GM12878 (cell line): Measurements from ENCODE around the gene MBOAT2. TPM values are rescaled to one million over a fixed set of nuclear protein-coding genes. Genes with fewer than 3 reads are reported as not detected.
"Not testable (repeated sequence)": the region's sequence is repeated elsewhere in the genome, so short reads cannot be mapped to it uniquely, and the experiment has no call there.

Experiments
- ATAC-seq: fragments of 200-7000 bp; cut with Tn5 transposase; 3 replicates; pipeline ENCODE4 v1.9.1; 2020; ENCODE audit warnings: mild to moderate bottlenecking, moderate library complexity
- BruUV-seq: library from RNA; stranded (reverse); fragments of 400-500 nt; replicated peaks from 2 replicates; lab custom pipeline; 2021; lab: Mats Ljungman, UMichigan
- CTCF ChIA-PET: fragments of 300-600 bp; sonication (Branson Sonifier 250); formaldehyde crosslinking; extraction: SDS; loops from one replicate; lab custom pipeline; 2021; ENCODE audit warnings: inconsistent platforms; lab: Yijun Ruan, JAX
- POLR2A ChIA-PET: fragments of 350-600 bp; formaldehyde crosslinking; extraction: SDS; loops from one replicate; lab custom pipeline; 2021; ENCODE audit warnings: inconsistent platforms; lab: Charles Lee
- RAD21 ChIA-PET: fragments of 300-600 bp; sonication (Branson Sonifier 250); formaldehyde crosslinking; loops from one replicate; lab custom pipeline; 2023; ENCODE audit warnings: antibody characterized with exemption; ENCODE audit not compliant: unreplicated experiment; lab: Charles Lee
- SMC1A ChIA-PET: fragments of 300-600 bp; sonication (Branson Sonifier 250); formaldehyde crosslinking; loops from one replicate; lab custom pipeline; 2023; ENCODE audit not compliant: unreplicated experiment, uncharacterized antibody; lab: Charles Lee
- DNase-seq: peaks from one replicate; pipeline ENCODE4 v3.0.0-alpha.2; 2011; ENCODE audit warnings: low read depth, low spot score
- FAIRE-seq: peaks from 3 replicates; lab custom pipeline; 2011; peaks lifted over from hg19 to GRCh38; lab: Jason Lieb, UNC
- H2AFZ ChIP-seq: 2 replicates; pipeline ENCODE4 v1.6.0; 2011; ENCODE audit warnings: low read depth, low read length, control low read depth; ENCODE audit not compliant: control insufficient read depth
- H3K27ac ChIP-seq: 2 replicates; pipeline ENCODE4 v1.5.1; 2011; ENCODE audit warnings: control low read depth; ENCODE audit not compliant: control insufficient read depth, insufficient read depth
- H3K27me3 ChIP-seq, 2 experiments: replicated peaks in 1 of 2; 2 replicates each; pipeline versions ENCODE4 v1.6.0 to v1.6.1; 2011; ENCODE audit warnings: low read length in 1 of 2; ENCODE audit not compliant: control insufficient read depth in 2 of 2, insufficient read depth in 2 of 2
- H3K36me3 ChIP-seq, 2 experiments: 2 replicates each; pipeline ENCODE4 v1.5.1; 2011; ENCODE audit warnings: low read length in 1 of 2; ENCODE audit not compliant: control insufficient read depth in 2 of 2, insufficient read depth in 2 of 2
- H3K4me1 ChIP-seq: 2 replicates; pipeline ENCODE4 v1.6.1; 2011; ENCODE audit warnings: mild to moderate bottlenecking, low read length, moderate library complexity, mixed read lengths; ENCODE audit not compliant: control insufficient read depth, insufficient read depth
- H3K4me2 ChIP-seq: 2 replicates; pipeline ENCODE4 v1.6.0; 2011; ENCODE audit warnings: control low read depth; ENCODE audit not compliant: control insufficient read depth, insufficient read depth
- H3K4me3 ChIP-seq: fragments of 200-600 bp; sonication (generic); 2 replicates; pipeline ENCODE4 v1.5.1; 2016
- H3K79me2 ChIP-seq: 2 replicates; pipeline ENCODE4 v1.6.0; 2011; ENCODE audit warnings: low read length; ENCODE audit not compliant: control insufficient read depth, insufficient read depth
- H3K9ac ChIP-seq: 2 replicates; pipeline ENCODE4 v1.8.0; 2011; ENCODE audit warnings: low read length, control low read depth, mixed read lengths; ENCODE audit not compliant: control insufficient read depth, insufficient read depth
- H3K9me3 ChIP-seq: replicated peaks from 3 replicates; pipeline ENCODE4 v1.5.1; 2011; ENCODE audit warnings: mild to moderate bottlenecking, low read length; ENCODE audit not compliant: control insufficient read depth, insufficient read depth
- H4K20me1 ChIP-seq: 2 replicates; pipeline ENCODE4 v1.6.0; 2011; ENCODE audit not compliant: control insufficient read depth, insufficient read depth
- MTA2 ChIP-seq: fragments of 450-650 bp; IDR thresholded peaks from 2 replicates; pipeline ENCODE4 v1.6.1; 2016; ENCODE audit warnings: low read depth, mild to moderate bottlenecking, moderate library complexity
- MXI1 ChIP-seq: fragments of 150-350 bp; IDR thresholded peaks from 2 replicates; pipeline ENCODE4 v1.6.1; 2011; ENCODE audit warnings: low read depth, mild to moderate bottlenecking, inconsistent platforms, low read length, improper control_type of control experiment
- NR2C2 ChIP-seq: IDR thresholded peaks from 2 replicates; pipeline ENCODE4 v1.6.1; 2011; ENCODE audit warnings: borderline replicate concordance, low read depth; ENCODE audit not compliant: control insufficient read depth, insufficient read length
- POLR2A ChIP-seq: IDR thresholded peaks from 2 replicates; pipeline ENCODE4 v1.6.1; 2011; ENCODE audit warnings: low read depth, mild to moderate bottlenecking, low read length
- REST ChIP-seq: IDR thresholded peaks from 2 replicates; pipeline ENCODE4 v1.6.1; 2012; ENCODE audit warnings: mild to moderate bottlenecking, low read depth, low read length
- SPI1 ChIP-seq: IDR thresholded peaks from 2 replicates; pipeline ENCODE4 v1.6.1; 2011; ENCODE audit warnings: low read depth, mild to moderate bottlenecking, low read length, moderate library complexity, borderline replicate concordance; ENCODE audit not compliant: insufficient read depth
- ZNF622 ChIP-seq: fragments of 450-650 bp; IDR thresholded peaks from 2 replicates; pipeline ENCODE4 v1.6.1; 2017; ENCODE audit warnings: mild to moderate bottlenecking, inconsistent platforms
- WGBS: methylation state at CpG from one replicate; pipeline ENCODE4 v1.1.6; 2016; ENCODE audit warnings: low lambda C conversion rate; ENCODE audit not compliant: insufficient replicate concordance, insufficient coverage; ENCODE audit errors: missing lambda C conversion rate; 5-methylcytosine and 5-hydroxymethylcytosine counted together
- in situ Hi-C: fragments of 300-500 bp; cut with MboI; formaldehyde crosslinking; loops from 9 replicates; pipeline ENCODE4 v1.14.3; 2018; ENCODE audit warnings: mixed read lengths
- intact Hi-C: fragments of 100-400 bp; cut with micrococcal nuclease; formaldehyde crosslinking; loops from one replicate; pipeline ENCODE4 v1.14.2; 2022; ENCODE audit not compliant: unreplicated experiment
- polyA plus RNA-seq, 11 experiments: library from polyadenylated mRNA; depleted of rRNA in 4 of 11; unstranded in 6 of 11; stranded (reverse) in 5 of 11; fragments of >200 nt; fragmentation: Nextera tagmentation in 4 of 11; fragmentation: Illumina TruSeq in 1 of 11; extraction: Ambion mirVana in 4 of 11; extraction: Trizol in 1 of 11; gene quantifications; 1 replicate in 1 of 11; 2 replicates in 10 of 11; pipeline versions ENCODE4 v1.2.1 to v1.2.3, GENCODE V29; 2011 to 2016; ENCODE audit warnings: inconsistent platforms in 2 of 11, missing spikeins in 2 of 11, low read depth in 1 of 11
- total RNA-seq, 4 experiments: library from RNA; depleted of rRNA in 3 of 4; stranded (reverse); fragments of >200 nt in 3 of 4; fragmentation: Illumina TruSeq in 1 of 4; extraction: Trizol in 1 of 4; gene quantifications; 2 replicates each; pipeline versions ENCODE4 v1.2.1 to v1.2.3, GENCODE V29; 2013 to 2021

Gene MBOAT2
- total and polyA plus RNA-seq, 10 of the 15 experiments (the other 5 are each of a cell fraction or from before 2014, with no cell fraction given) = 0.08 to 40.6 (median 1.8) TPM

GRCh38 chr2:9045595-9045994 lies 42.1 kb upstream of the MBOAT2 start (continued):
- TF ChIP-seq MTA2 (no peak), NR2C2 (no peak), POLR2A (no peak)
- TF ChIP-seq, all 136 proteins: peak for 0

GRCh38 chr2:9043491-9043890 lies 40.0 kb upstream of the MBOAT2 start:
- H3K4me2 ChIP-seq, H3K27me3 ChIP-seq, H3K4me1 ChIP-seq, BruUV-seq, H3K4me3 ChIP-seq, DNase-seq, CTCF ChIA-PET, ATAC-seq, intact Hi-C loops, H3K79me2 ChIP-seq, H2AFZ ChIP-seq, POLR2A ChIA-PET, RAD21 ChIA-PET, H3K9ac ChIP-seq, H3K9me3 ChIP-seq, SMC1A ChIA-PET, H3K36me3 ChIP-seq, in situ Hi-C loops, FAIRE-seq, H3K27ac ChIP-seq, H4K20me1 ChIP-seq: not testable (repeated sequence)
- WGBS = 21% methylated on average over 1 of the region's 2 CpGs

- no peaks in the 10 kb centered on the region for H3K4me1 ChIP-seq
- RAD21 ChIA-PET = no interaction called here
- DNase-seq = no peak
- SMC1A ChIA-PET = no interaction called here
- TF ChIP-seq MXI1 = no peak
- no peak for TF ChIP-seq ZNF622
- TF ChIP-seq REST = no peak
- peak; percentile 24; the same call in 1 of the 2 replicates for TF ChIP-seq SPI1
- TF ChIP-seq, all 136 proteins: peak for 1
- ChIA-PET CTCF (no interaction called here), POLR2A (no interaction called here)
- Histone ChIP-seq H4K20me1 (no peaks in the 10 kb centered on the region), H3K27me3 (no peaks in the 10 kb centered on the region), H3K9ac (no peak overlapping the region), H3K79me2 (no peaks in the 10 kb centered on the region), H2AFZ (no peak overlapping the region), H3K9me3 (no peaks in the 10 kb centered on the region; the same call in 2 of the 3 replicates), H3K4me2 (no peak overlapping the region), H3K4me3 (no peak overlapping the region), H3K36me3 (no peaks in the 10 kb centered on the region), H3K27ac (no peak overlapping the region)
- intact Hi-C loops (no loop called here), in situ Hi-C loops (no loop called here)
- no TSS peak for BruUV-seq
- no peak for FAIRE-seq
- 0% methylated on average over 1 of the region's 1 CpG for WGBS
- ATAC-seq = no peak
Measured at GRCh38 chr2:9037166-9037565, 33.7 kb upstream of the MBOAT2 start.
